SU-DHL-6 (cell line): ENCODE measurements around the gene CPZ.

Source experiments
- H2AFZ ChIP-seq: fragments of 200-600 bp; sonication (generic); 2 replicates; pipeline ENCODE4 v1.6.1; 2014; ENCODE audit warnings: low read depth, mild to moderate bottlenecking, moderate library complexity, mixed read lengths, antibody characterized with exemption, low read length; ENCODE audit not compliant: severe bottlenecking
- H3F3A ChIP-seq: fragments of 200-600 bp; shearing (Covaris generic); 2 replicates; pipeline ENCODE4 v1.6.0; 2016; ENCODE audit warnings: antibody characterized with exemption, mild to moderate bottlenecking; ENCODE audit not compliant: insufficient read depth
- H3K27ac ChIP-seq: fragments of 200-600 bp; sonication (generic); 2 replicates; pipeline ENCODE4 v1.5.1; 2016; ENCODE audit warnings: low read depth, mild to moderate bottlenecking, low read length, moderate library complexity, mixed read lengths
- H3K27me3 ChIP-seq: fragments of 200-600 bp; sonication (generic), shearing (Covaris generic); 2 replicates; pipeline ENCODE4 v1.6.0; 2014; ENCODE audit warnings: mild to moderate bottlenecking, low read length
- H3K36me3 ChIP-seq: fragments of 200-600 bp; sonication (generic); 2 replicates; pipeline ENCODE4 v1.6.1; 2014; ENCODE audit warnings: mild to moderate bottlenecking, low read length, mixed read lengths
- H3K4me2 ChIP-seq: fragments of 300-600, 200-600 bp; shearing (Covaris generic), sonication (generic); 2 replicates; pipeline ENCODE4 v1.6.0; 2014; ENCODE audit warnings: low read length, low read depth, mild to moderate bottlenecking; ENCODE audit not compliant: poor library complexity, severe bottlenecking
- H3K4me3 ChIP-seq: fragments of 200-600 bp; sonication (generic); 2 replicates; pipeline ENCODE4 v1.5.1; 2014; ENCODE audit warnings: antibody characterized with exemption, low read length, mild to moderate bottlenecking, mixed read lengths; ENCODE audit not compliant: insufficient read depth, poor library complexity, severe bottlenecking
- H3K79me2 ChIP-seq: fragments of 200-600 bp; sonication (generic); 2 replicates; pipeline ENCODE4 v1.6.1; 2014; ENCODE audit warnings: mild to moderate bottlenecking, low read length, moderate library complexity; ENCODE audit not compliant: insufficient read depth
- H3K9ac ChIP-seq: fragments of 200-600 bp; sonication (generic); 2 replicates; pipeline ENCODE4 v1.7.0; 2014; ENCODE audit warnings: mild to moderate bottlenecking, low read length
- H3K9me2 ChIP-seq: fragments of 200-600 bp; sonication (generic); replicated peaks from 2 replicates; pipeline ENCODE4 v1.6.1; 2014; ENCODE audit warnings: low read length; ENCODE audit not compliant: insufficient read depth
- H3K9me3 ChIP-seq: fragments of 200-600 bp; sonication (generic); 2 replicates; pipeline ENCODE4 v1.6.1; 2014; ENCODE audit warnings: low read length, mixed read lengths; ENCODE audit not compliant: insufficient read depth
- H4K20me1 ChIP-seq: fragments of 200-600 bp; sonication (generic); 2 replicates; pipeline ENCODE4 v1.6.1; 2014; ENCODE audit warnings: low read depth, mild to moderate bottlenecking, antibody characterized with exemption, low read length, moderate library complexity, mixed read lengths
- CTCF ChIP-seq: fragments of 200-600 bp; sonication (generic); IDR thresholded peaks from one replicate; pipeline ENCODE4 v1.5.1; 2017; ENCODE audit warnings: antibody characterized with exemption, mild to moderate bottlenecking, low read length, moderate library complexity; ENCODE audit not compliant: insufficient read depth, poor library complexity, severe bottlenecking
- EZH2phosphoT487 ChIP-seq: fragments of 200-600 bp; sonication (generic), shearing (Covaris generic); conservative IDR thresholded peaks from 2 replicates; pipeline ENCODE4 v1.6.1; 2018; ENCODE audit warnings: mild to moderate bottlenecking, antibody characterized with exemption, low read length, moderate library complexity, mixed read lengths

CPZ gene

GRCh38 chr4:8564595-8564994, 28.0 kb upstream of the CPZ start:
- Histone ChIP-seq H3F3A (no peaks in the 10 kb centered on the region), H3K36me3 (no peaks in the 10 kb centered on the region), H3K27me3 (no peaks in the 10 kb centered on the region), H3K9me3 (no peaks in the 10 kb centered on the region), H3K79me2 (no peaks in the 10 kb centered on the region), H3K9me2 (no peaks in the 10 kb centered on the region), H3K27ac (no peak overlapping the region), H2AFZ (no peak overlapping the region), H3K9ac (no peak overlapping the region), H4K20me1 (no peaks in the 10 kb centered on the region), H3K4me3 (no peak overlapping the region), H3K4me2 (no peak overlapping the region)
- no peak for TF ChIP-seq EZH2phosphoT487
- no peak for TF ChIP-seq CTCF

GRCh38 chr4:8568068-8568668, 24.4 kb upstream of the CPZ start:
- Histone ChIP-seq H3K27ac (no peak overlapping the region), H3K79me2 (no peaks in the 10 kb centered on the region), H3K36me3 (no peaks in the 10 kb centered on the region)

GRCh38 chr4:8570201-8570600, 22.4 kb upstream of the CPZ start:
- H3K79me2 ChIP-seq, result no peaks in the 10 kb centered on the region
- no peak overlapping the region for H2AFZ ChIP-seq
- no peak overlapping the region for H3K4me3 ChIP-seq
- no peak overlapping the region for H3K27ac ChIP-seq
- no peaks in the 10 kb centered on the region for H3K27me3 ChIP-seq
- no peaks in the 10 kb centered on the region for H3F3A ChIP-seq
- no peaks in the 10 kb centered on the region for H3K36me3 ChIP-seq
- H4K20me1 ChIP-seq, result no peaks in the 10 kb centered on the region
- H3K9me3 ChIP-seq, result no peaks in the 10 kb centered on the region
- no peak overlapping the region for H3K9ac ChIP-seq
- H3K4me2 ChIP-seq, result no peak overlapping the region
- H3K9me2 ChIP-seq, result no peaks in the 10 kb centered on the region
- TF ChIP-seq EZH2phosphoT487 (no peak), CTCF (no peak)

More at GRCh38 chr4:8568068-8568668, 24.4 kb upstream of the CPZ start:
- Histone ChIP-seq H3K4me3 (no peak overlapping the region), H4K20me1 (no peaks in the 10 kb centered on the region), H3K9me3 (no peaks in the 10 kb centered on the region), H3K9ac (no peak overlapping the region), H3K27me3 (no peaks in the 10 kb centered on the region), H3F3A (no peaks in the 10 kb centered on the region), H3K4me2 (no peak overlapping the region), H2AFZ (no peak overlapping the region), H3K9me2 (no peaks in the 10 kb centered on the region)
- no peak for TF ChIP-seq EZH2phosphoT487

GRCh38 chr4:8571702-8572685, 20.6 kb upstream of the CPZ start:
- no peaks in the 10 kb centered on the region for H3K79me2 ChIP-seq
- no peak overlapping the region for H3K27ac ChIP-seq
- no peak overlapping the region for H2AFZ ChIP-seq
- H3K9me3 ChIP-seq, result no peaks in the 10 kb centered on the region
- no peak overlapping the region for H3K4me2 ChIP-seq
- H3K27me3 ChIP-seq, result no peaks in the 10 kb centered on the region
- H3K9me2 ChIP-seq, result no peaks in the 10 kb centered on the region
- H3K9ac ChIP-seq, result no peak overlapping the region
- no peaks in the 10 kb centered on the region for H3F3A ChIP-seq
- H3K4me3 ChIP-seq, result no peak overlapping the region
- no peaks in the 10 kb centered on the region for H4K20me1 ChIP-seq
- TF ChIP-seq CTCF, result no peak
- no peak for TF ChIP-seq EZH2phosphoT487
- H3K36me3 ChIP-seq, result no peaks in the 10 kb centered on the region
